GM03348 (cell line): ENCODE measurements around the gene PPP6C.
"Not testable (repeated sequence)": the region's sequence is repeated elsewhere in the genome, so short reads cannot be mapped to it uniquely, and the experiment has no call there.

ENCODE experiments used
- DNase-seq: peaks from one replicate; pipeline ENCODE4 v3.0.0; 2012; ENCODE audit warnings: low spot score

The PPP6C gene

GRCh38 chr9:125181756-125182155, 7.8 kb downstream of the PPP6C start:
- DNase-seq, result not testable (repeated sequence)

DNA sequence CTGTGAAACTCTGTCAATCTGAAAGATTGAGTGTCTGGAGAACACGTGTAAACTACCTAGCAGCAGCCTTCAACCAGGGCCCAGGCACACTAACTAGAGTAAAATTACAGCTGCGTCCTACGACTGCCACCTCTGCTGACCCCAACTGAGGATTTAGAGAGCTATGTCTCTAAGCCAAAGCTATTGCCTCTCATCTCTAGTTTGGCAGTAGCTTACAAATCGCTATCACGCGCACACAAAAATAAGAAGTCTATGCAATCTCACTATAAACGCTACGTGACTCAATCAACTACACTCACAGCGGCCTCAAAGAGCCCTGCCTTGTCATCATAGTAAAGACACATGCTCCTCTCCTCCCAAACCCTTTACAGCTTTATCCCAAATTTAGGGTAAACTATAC, 8.7 kb downstream of the PPP6C start:
- DNase-seq, result no peak

- not testable (repeated sequence) for DNase-seq
Observed at GRCh38 chr9:125179776-125180175, 9.8 kb downstream of the PPP6C start.

DNA sequence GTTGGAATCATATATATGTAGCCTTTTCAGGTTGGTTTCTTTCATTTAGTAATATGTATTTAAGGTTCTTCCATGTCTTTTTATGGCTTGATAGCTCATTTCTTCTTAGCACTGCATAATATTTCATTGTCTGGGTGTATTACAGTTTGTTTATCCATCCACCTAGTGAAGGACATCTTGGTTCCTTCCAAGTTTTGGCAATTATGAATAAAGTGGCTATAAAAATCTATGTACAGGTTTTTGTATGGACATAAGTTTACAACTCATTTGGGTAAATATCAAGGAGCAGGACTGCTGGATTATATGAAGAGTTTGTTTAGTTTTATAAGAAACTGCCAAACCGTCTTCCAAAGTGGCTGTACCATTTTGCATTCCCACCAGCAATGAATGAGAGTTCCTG, 11.7 kb downstream of the PPP6C start:
- DNase-seq, result no peak

- peak; percentile 70 for DNase-seq
Observed at GRCh38 chr9:125176636-125177035, 13.0 kb downstream of the PPP6C start.

GRCh38 chr9:125172031-125172755, 17.4 kb downstream of the PPP6C start:
- no peak for DNase-seq

- DNase-seq, result no peak
Observed at GRCh38 chr9:125169895-125170294, 19.7 kb downstream of the PPP6C start.

DNA sequence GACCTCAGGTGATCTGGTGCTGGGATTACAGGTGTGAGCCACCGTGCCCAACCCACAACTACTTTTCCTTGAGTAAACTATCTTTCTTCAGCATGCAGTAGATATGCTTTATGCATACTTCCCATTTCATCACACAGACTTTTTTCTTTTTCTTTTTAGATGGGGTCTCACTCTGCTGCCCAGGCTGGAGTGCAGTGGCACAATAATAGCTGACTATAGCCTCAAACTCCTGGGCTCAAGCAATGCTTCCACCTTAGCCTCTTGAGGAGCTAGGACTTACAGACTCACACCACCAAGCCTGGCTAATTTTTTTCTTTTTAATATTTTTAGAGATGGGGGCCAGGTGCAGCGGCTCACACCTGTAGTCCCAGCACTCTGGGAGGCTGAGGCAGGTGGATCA, 22.8 kb downstream of the PPP6C start:
- no peak for DNase-seq

DNA sequence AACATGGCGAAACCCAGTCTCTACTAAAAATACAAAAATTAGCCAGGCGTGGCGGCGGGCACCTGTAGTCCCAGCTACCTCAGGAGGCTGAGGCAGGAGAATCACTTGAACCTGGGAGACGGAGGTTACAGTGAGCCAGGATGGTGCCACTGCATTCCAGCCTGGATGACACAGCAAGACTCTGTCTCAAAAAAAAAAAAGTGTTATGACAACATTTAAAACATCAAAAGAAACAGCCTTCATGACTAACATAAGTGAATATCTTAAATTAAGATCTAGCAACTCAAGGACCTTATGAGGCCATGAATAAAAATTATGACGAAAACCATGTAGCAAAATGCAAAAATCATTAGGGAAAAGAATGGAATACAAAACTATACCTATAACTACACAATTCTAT, 26.7 kb downstream of the PPP6C start:
- not testable (repeated sequence) for DNase-seq

DNA sequence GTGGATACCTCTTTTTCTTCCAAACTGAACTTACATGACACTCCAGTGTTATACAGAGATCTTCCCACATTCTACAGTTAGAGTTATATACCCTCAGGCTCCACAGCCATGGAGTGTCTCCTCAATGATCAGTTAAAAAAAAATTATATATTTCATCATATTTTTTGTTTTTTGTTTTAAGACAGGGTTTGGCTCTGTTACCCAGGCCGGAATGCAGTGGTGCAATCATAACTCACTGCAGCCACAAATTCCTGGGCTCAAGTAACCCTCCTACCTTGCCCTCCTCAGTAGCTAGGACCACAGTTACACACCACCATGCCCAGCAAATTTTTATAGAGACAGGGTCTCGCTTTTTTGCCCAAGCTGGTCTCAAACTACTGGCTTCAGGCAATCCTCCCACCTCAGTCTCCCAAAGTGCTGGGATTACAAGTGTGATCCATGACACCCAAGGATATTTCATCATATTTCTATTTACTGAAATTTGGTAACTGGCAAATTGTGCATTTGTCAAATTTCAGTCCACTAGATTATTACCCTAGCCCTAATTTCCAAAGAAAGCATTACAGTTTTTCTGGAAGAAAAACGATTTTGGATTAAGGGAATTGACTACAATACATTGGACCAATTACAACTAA, 28.2 kb downstream of the PPP6C start:
- peak; percentile 42 for DNase-seq

DNA sequence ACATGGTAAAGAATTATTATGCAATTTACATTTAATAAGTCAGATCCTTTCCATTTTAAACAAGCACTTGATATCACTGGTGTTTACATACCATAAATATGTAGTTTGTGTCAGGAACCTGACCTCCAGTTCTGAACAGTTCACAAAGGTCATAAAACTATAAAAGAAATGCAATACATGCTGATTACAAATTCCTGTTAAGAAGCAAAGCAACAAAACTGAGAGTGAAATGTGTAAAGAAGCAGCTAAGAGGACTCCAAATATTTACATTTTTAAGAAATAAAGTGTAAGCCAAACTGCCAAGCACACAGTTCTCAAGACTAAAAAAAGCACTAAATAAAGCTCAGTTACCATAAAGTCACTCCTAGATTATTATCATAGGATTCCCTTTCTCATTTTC, 28.9 kb downstream of the PPP6C start:
- DNase-seq, result no peak

GRCh38 chr9:125156551-125156950, 33.1 kb downstream of the PPP6C start:
- DNase-seq, result no peak

GRCh38 chr9:125153712-125154367, 35.8 kb downstream of the PPP6C start:
- DNase-seq, result no peak

DNA sequence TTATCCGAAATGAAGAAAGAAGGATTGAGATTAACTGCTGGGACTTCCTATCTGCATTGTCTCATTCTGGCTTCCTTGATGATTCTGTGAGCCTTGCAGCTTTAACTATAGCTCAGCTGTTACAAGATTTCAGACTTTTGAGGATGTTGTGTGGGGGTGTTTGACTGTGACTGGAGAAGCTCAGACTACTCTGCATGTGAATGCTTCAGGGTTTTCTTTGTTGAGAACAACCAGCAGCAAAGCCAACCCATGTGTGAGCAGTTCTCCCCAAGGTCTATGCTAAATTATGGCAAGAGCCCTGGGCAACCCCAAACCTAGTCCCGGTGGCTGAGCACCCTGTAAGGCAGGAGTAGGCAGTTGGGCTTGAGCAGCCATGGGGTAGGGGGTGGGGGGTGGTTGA, 37.9 kb downstream of the PPP6C start:
- no peak for DNase-seq

GRCh38 chr9:125150349-125151245, 39.0 kb downstream of the PPP6C start:
- no peak for DNase-seq

DNA sequence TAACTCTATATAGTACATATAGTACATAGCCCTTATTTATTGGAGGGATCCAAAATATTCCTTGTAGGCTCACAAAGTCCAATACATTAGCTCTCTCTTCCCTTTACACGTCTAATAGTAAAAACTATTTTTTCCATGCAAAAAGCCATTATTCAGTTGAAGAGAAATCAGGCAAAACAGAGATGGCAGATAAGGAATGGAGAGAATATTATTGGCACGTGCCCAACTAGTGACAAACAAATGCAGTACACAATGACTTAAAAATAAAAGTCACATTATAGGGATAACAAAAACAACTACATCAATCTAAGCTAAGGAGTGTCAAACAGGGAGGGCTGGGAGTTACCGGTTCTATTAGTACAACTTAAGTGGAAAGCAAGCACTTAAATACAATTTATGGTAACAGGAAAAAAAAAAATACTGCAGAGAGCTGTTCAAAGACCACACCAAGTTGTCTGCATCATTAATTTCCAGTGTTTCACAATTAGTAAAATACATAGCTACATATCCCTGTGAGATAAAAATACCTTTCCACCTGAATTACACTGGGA, 42.1 kb downstream of the PPP6C start:
- no peak for DNase-seq

- no peak for DNase-seq
Observed at GRCh38 chr9:125146247-125146646, 43.4 kb downstream of the PPP6C start.

DNA sequence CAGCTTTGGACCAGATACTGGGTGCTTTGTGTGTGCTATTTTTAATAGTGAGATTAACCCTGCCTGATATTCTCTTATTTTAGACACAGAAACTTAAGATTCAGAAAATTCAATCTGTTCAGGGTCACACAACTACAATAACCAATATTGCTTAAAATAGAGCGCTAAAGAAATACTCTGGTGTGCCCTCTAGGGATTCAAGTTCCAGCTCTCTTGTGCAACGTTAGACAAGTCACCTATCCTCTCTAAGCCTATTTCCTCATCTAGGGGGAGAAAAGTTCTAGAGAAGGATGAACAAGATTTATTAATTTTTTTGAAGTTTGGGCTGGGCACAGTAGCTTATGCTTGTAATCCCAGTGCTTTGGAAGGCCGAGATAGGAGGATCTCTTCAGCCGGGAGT, 44.2 kb downstream of the PPP6C start:
- no peak for DNase-seq

- DNase-seq, result peak; percentile 99
Observed at GRCh38 chr9:125143377-125144090, 46.1 kb downstream of the PPP6C start, which contains the start of gene SCAI. SCAI (minus strand) TSS chr9:125143528; CDS start chr9:125143437, 91 bp downstream.

DNA sequence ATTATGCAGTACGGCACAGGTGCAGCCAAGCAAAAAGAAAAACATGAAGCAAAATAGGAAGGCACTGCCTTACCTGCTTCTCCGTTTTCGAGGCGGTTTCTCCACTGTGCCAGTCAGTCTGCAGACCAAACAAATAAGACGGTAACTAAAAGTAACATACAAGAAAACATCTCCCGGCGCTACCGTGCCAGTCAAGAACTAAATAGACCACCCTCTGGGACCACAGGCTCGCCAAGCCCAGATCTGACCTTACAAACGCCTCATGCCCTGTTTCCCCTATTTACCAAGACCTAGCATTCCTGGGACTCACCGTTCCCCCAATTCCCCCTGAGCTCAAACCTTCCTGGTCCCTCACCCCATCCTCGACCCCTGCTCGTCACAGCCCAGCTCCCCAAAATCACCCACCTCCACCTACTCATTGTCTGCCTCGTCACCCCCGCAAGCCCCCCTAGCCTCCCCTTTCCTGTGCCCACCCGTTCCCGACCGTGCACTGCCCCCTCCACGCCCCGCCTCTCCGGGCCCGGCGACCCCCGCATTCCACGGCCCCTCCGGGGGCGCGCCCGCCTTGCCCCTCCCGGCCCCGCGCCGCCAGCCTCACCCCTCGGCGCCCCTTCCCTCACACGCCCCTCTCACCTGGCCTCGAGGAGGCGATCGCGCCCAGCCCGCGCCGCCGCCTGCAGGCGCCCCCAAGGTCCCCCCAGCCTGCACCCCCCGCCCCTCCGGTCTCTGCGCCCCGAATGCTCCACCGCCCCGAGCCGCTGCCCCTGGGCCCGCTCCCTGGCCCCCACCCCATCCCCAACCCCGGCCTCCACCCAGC, 46.8 kb downstream of the PPP6C start:
- no peak for DNase-seq
